NCI-H748 (cell line): ENCODE measurements around the gene TLK1.

Experiments used
- DNase-seq: peaks from one replicate; lab custom pipeline; 2025; ENCODE audit not compliant: unreplicated experiment; lab: John Stamatoyannopoulos, UW

TLK1 gene

DNA sequence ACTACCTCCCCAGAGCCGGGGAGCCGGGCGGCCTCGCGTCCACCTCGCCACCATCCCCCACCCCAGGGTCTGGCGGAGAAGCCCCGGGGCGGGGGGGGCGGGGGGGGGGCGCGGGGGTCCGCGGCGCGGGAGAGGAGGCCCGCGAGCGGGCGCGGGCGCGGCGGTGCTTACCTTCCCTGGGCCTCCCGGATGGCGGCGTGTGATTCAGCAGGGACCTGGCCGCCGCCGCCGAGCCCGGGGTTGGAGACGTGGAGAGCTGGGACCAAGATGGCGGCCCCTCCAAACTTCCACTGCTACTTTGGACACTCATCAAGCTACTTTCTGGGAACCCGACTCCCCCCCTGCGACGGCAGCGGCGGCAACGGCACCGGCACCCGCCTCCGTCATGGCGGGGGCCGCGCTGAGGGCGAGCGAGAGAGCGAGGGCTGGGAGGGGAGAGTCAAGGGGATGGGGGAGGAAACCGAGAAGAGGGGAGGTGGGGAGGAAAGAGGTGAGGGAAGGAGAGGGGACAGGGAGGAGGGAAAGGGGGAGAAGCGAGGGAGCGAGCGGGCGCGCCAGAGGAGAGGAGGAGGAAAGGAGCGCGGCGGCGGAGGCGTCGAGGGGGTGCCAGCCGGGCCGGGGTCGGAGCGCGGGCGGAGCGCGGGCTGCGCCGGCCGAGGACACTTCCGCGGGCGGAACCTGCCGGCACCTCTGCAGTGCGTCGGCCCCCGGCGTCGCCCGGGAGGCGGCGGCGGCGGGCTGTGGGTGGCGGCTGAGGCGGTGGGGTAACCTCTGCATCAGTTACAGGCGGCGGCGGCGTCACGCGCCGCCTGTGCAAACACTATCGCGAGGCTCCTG is at the start of gene TLK1:
TLK1 (minus strand) TSS at position 775 of the 837 bp plus-strand sequence; CDS start at position 310, 465 bp downstream.
- DNase-seq = peak; percentile 87

DNA sequence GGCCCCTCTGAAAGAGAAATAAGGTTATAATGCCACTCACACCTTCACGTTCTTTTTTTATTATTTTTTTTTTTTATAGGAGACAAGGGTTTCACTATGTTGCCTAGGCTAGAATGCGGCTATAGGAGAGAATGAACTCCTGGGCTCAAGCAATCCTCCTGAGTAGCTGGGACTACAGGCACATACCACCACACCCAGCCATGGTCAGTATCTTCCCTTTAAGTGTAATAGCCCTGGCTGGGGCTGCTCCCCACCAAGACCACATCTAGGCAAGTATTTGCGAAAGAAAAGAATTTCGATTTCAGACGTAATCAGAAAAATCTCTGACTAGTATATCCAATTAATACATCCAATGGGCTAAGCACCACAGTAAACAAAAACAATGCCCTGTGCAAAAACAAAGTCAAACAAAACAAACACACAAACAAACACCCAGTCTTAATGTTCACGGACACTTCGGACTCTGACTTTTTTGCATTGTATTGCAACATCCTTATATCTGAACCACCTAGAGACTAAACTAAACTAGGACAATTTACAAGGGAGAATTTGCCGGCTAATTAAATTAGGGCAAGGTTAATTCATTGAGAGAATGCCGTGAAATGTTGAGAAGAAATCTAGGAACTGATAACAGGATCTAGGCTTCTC is 49.6 kb upstream of the TLK1 start:
- DNase-seq = no peak

DNA sequence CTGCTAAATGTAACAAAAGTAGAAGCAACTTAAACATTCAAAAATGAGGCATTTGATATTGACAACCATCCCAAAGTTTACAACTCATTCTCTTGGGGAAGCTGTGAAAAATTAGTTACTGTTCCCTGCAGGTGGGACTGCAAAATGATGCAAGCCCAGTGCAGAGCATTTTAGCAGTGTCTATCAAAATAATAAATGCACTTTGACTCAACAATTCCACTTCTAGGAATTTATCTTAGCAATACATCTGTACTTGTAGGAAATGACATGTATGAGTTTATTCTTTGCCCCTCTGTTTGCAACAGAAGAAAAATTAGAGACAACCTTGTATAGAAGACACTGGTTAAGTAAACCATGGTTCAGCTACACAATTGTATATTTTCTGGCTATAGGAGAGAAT is 48.0 kb upstream of the TLK1 start:
- no peak for DNase-seq

DNA sequence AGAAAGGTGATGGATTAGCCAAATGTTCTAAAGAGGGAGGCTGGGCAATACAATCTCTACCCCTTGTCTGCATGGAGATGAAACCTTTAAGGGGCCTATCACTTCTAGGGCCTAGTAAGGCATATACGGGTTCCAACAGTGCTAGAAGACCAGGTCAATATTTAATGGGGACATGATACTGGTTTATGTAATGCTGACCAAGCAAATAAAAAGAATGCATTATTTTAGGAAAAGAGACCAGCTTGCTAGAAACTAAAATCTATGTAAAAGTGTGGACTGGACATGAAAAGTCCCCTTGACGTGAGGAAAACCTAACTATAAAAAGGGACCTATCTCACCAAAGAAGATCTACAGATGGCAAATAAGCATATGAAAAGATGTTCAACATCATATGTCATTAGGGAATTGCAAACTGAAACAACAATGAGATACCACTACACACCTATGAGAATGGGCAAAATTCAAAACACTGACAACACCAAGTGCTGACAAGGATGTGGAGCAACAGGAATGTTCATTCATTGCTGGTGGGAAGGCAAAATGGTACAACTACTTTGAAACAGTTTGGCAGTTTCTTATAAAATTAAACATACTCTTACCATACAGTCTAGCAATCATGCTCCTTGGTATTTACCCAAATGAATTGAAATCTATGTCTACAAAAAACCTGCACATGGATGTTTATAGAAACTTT is 45.9 kb upstream of the TLK1 start:
- no peak for DNase-seq

DNA sequence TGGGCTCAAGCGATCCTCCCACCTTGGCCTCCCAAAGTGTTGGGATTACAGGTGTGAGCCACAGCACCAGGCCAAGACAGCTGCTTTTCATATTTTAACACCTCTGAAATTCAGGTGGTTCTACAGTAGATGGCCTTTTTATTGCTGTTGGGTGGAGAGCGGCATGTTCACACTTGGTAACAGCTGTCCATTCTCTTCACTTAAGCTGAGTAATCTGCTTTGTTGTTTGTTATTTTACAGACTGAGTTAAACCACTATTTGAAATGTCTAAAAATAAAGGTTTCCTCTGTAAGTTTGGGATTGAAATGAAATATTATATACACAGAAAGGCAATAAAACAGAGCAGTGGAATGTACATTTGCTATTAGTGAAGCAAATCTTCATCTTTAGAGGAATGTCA is 44.9 kb upstream of the TLK1 start:
- no peak for DNase-seq

DNA sequence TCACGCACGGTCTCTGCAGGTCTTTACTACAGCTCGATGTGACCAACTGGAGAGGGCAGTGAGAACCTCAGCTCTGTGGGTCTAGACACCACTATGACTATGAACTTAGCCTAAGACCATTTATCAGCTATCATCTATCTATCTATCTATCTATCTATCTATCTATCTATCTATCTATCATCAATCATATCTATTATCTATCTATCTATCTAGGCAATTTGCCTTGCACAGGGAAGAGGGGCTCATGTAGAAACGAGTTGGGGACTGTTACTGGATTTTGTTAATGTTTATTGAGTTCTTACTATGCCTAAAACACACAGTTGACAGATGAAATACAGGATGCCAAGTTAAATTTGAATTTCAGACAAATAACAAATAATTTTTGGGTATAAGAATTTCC is 41.1 kb upstream of the TLK1 start:
- no peak for DNase-seq

DNA sequence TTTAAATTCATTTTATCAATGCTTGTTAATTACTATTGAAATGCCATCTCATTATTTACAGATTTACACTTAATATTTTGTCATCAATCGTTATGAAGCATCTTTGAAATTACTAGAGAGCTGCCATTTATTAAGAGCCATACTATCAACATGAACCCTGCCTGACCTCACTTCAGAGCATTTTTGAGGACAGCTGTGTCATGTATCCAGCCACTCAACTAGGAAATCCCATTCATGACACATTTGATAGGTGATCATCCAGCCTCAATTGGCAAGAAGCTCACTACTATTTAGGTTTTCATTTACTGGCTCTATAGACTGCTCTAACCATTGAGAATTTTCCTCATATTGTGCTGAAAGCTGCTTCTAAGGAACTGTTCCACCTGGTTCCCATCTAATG is 40.6 kb upstream of the TLK1 start:
- no peak for DNase-seq

DNA sequence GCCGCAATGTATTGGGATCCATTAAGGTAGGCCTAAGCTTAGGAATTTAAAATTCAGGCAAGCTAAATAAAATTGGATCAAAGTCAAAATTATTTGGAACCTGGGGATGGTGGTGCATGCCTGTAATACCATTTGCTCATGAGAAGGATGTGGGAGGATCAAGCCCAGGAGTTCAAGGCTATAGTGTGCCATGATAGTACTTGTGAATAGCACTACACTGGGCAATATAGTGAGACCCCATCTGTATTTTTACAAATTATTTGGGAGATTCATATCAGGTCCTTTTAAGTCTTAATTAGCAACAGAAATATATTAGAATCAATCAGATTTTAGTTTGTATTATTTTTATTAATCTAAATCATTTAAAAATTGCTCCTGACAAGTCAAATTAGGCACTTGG is 39.8 kb upstream of the TLK1 start:
- DNase-seq = no peak

DNA sequence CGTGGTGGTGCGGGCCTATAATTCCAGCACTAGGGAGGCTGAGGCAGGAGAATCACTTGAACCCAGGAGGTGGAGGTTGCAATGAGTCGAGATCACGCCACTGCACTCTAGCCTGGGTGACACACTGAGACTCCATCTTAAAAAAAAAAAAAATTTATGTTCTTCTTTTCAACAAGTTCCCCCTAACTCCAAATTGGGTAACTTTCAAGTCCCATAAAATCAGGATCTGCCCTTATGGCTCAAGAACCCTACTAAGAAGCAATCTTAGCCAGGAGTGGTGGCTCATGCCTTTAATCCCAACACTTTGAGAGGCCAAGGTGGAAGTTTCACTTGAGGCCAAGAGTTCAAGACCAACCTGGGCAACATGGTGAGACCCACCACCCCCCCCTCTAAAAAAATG is 30.3 kb upstream of the TLK1 start:
- no peak for DNase-seq

DNA sequence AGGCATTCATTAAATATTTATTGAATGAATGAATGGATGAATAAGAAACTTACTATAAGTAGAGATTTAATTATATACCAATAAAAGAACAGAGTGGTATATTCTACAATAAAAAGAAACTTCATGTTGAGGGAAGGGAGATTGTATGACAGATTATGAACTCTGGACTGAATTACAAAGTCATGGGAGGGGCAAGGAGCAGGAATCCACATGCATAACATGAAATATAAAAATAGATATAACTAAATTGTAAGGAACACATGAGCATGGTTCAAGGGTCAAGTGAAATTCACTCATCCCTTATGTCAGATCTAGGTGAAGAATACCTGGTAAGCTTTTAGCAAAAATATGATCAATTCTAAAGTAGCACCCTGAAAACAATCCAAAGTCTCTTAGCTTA is 27.1 kb upstream of the TLK1 start:
- no peak for DNase-seq

DNA sequence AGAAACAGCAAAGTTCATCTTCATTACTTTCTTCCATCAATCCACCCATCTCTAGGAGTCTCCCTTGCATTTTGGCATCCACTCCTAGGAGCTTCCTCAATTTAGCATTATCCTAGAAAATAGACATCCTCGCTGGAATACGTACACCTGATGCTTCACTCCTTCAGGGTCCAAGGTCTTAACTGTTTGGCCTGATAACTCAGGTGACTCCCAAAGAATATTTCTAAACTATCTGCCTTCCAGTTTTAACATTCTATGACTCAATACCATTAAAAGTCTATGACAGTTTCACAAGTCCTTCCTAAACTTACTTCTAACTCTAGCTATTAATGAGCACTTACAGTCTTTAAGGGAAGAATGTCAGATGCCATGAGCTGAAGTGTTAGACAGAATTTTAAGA is 26.5 kb upstream of the TLK1 start:
- no peak for DNase-seq

DNA sequence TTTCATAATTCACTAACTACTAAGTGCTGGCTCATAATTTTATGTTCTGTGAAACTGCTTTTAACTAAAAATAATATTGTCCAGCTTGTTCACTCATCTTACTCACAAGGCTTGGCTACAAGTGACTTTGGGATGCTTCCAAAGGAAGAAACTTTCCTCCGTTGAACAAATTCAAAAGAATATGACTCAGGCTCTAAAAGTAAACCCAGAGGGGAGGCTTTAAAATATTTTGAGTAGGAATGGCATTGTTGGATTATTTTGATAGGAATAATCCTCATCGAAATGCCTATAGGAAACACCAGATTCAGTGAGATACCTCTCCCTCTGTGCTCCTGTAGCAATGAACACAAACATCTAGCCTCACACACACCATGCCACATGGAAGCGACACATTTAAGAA is 25.2 kb upstream of the TLK1 start:
- no peak for DNase-seq

DNA sequence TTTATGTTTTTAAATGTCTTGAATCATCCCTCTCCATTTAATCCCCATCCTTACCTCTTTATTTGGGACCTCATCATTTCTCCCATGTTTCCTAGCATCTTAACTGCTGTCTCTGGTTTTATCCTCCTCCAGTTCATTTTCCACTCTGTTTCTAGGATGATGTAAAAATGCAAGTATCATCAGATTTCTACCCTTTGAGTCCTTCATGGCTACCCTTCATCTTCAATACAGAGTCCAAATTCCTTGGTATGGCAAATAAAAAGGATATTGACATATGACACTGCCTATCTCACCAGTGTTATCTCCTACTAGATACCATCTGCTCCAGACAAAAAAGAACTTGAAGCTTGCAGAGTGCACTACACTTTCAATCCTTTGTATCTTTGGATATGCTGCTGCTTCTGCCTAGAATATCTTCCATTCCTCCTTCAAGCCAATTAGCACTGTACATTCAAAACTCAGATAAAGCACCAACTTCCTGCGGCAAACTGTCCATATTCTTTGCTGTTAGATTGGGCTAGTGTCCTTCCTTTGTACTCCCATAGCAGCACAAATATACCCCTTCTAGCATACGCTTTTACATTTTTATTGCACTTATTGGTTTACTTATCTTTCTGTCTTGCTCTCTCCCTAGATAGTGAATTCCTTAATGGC is 24.6 kb upstream of the TLK1 start:
- DNase-seq = no peak

DNA sequence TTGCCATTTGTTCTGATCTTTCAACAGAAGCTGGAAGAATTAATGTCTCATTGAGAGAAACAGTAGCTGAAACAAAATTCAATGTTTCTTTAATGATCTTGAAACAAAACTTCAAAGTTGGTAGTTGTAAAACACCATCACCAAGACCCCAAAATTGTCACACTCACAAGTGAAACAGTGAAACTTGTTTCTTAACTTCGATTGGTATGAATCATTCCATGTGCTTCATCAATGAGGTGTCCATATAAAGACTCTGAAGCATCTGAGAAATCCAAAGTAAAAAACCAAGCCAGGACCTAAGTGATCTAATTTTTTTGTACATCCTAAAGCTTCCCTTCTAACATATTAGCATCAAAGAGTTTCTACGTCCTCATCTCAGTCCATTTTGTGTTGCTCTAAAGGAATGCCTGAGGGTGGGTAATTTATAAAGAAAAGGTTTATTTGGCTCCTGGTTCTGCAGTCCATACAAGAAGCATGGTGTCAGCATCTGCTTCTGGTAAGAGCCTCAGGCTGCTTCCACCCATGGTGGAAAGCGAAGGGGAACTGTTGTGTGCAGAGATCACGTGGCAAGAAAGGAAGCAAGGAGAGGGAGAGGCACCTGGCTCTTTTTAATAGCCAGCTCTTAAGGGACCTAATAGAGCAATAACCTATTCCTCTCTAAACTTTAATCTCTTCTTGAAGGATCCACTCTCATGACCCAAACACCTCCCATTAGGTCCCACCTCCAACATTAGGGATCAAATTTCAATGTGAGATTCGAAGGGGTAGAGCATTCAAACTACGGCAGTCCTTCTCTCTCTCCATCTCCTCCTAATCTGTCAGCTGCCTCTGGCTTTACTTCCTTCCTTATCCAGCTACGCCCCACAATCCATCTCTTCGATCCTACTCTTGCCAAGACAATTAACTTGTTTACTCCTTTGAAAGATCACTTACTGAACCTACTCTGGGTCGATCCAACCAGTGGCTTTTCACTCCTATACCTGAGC is 20.7 kb upstream of the TLK1 start:
- peak; percentile 20 for DNase-seq

DNA sequence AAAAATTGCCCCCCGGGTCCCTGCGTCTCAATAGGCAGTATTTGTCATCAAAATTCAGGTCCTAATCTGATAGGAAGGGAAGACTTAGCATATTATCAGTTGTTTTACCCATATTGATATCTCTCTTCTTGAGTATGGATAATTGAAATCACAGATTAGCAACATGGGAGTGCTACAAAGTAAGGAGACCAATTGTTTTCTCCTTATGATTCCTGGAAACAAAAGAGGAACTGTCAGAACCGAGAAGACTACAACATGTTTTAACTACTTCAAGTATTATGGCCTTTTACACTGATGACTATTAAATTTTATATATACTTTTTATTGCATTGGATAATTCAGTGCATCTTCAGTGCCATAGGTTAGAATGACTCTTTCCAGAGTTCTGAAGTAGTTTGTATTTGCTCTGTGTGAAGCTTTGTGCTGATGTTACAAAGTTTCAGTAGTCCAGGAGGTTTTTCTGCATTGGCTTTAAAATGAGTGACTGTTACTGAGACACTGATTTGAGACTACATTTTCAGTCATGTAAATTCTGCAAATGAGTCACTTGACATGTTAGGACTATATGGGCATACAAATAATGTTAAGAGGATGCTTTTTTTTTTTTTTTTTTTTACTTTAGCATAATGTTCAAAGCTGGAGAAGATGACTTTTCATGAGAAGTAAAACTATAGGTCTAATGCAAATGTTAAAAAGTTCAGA is 19.7 kb upstream of the TLK1 start:
- no peak for DNase-seq

DNA sequence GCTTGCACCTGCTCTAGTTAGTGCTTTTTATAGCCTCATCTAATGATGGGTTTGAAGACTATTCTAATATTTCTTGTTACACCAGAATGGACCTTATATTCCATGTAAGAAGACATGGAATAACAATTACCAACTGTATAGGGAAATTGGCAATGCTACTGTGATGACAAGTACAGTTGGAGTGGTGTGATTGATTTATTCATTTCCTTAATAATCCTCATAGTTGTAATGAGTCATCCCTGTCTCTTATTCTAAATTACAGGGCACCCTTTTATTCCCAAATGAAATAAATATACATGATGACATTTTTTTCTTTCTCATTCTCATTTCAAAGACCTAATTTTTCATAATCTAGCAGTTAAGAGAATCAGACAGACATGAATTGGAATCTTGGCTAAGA is 18.3 kb upstream of the TLK1 start:
- DNase-seq = no peak

DNA sequence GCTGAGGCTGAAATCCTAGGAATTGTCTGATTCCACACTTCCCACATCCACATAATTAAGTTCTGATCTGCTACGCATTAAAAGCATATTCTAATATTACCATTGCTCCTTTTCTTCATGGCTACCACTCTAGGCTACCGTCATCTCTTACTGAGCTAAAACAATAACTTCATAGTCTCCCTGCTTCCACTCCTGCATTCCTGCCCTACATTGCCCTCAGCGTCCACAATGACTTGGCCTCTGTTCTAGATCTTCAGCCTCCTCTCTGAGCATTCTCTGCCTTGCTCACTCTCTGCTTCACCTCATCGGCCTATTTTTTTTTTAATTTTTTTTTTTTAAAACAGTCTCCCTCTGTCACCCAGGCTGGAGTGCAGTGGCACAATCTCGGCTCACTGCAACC is 15.8 kb upstream of the TLK1 start:
- DNase-seq = no peak

DNA sequence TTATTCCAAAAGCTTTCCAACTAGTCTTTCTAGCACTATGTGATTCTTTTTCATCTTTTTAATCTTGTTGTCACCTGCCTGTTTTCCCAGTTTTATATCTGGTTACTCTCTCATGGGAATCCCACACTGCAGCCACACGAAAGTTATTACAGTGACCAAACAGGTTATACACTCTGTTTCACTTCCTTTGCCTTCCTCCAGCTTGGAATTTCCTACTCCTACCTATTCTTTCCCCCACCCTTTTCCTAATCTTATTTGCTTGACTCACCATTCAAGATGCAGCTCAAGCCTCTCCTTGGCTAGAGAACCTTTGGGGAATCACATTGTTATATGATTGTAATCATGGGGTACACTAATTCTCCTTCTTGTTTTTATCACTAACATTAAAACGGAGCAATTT is 13.4 kb upstream of the TLK1 start:
- no peak for DNase-seq

DNA sequence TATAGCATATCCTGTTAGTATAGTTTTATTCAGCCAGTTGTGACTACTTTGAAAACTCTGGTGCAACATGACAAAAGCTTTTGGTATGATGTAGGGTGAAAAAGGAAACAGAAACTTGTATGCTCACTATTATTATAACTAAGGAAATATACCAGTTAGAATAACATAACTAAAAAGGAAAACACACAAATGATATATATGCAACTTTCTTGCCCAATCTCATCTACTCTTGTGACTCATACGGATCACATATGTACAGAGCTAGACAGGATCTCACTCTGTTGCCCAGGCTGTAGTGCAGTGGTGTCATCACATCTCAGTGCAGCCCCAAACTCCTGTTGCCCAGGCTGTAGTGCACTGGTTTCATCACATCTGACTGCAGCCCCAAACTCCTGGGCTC is 12.4 kb upstream of the TLK1 start:
- DNase-seq = no peak

DNA sequence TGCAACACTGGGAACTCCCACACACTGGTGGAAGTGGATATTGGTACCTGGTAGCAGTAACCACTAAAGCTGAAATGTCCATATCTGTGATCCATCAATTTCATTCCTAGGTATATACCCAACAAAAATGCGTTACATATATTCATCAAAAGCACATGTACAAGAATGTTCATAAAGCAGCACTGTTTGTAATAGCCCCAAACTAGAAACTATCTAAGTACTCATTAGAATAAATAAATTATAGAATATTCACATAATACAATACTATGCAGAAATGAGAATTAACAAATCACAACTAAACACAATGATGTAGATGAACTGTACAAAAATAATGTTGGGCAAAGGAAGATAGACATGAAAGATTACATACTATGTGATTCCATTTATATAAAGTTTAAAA is 11.1 kb upstream of the TLK1 start:
- no peak for DNase-seq
